SK-N-SH treated with all-trans-retinoic acid at 6 μM for 48 hours (cell line): ENCODE data around the gene SLC13A2.

Experiments used
- ATAC-seq: fragments of 200-7000 bp; cut with Tn5 transposase; 3 replicates; pipeline ENCODE4 v1.9.1; 2020; ENCODE audit warnings: mild to moderate bottlenecking, moderate library complexity
- ARNTL ChIP-seq: fragments of 450-650 bp; formaldehyde crosslinking; IDR thresholded peaks from 2 replicates; pipeline ENCODE4 v1.5.0; 2020; ENCODE audit warnings: low read depth, mild to moderate bottlenecking, moderate library complexity, borderline replicate concordance
- BACH2 ChIP-seq: fragments of 250-450 bp; sonication (Bioruptor Pico); IDR thresholded peaks from 2 replicates; pipeline ENCODE4 v1.9.0; 2021; ENCODE audit warnings: mild to moderate bottlenecking, borderline replicate concordance
- CREB5 ChIP-seq: fragments of 250-450 bp; sonication (Bioruptor Pico); IDR thresholded peaks from 2 replicates; pipeline ENCODE4 v1.5.1; 2020; ENCODE audit warnings: low read depth, mild to moderate bottlenecking, moderate library complexity
- CSDC2 ChIP-seq: fragments of 250-450 bp; sonication (Bioruptor Pico); IDR thresholded peaks from 2 replicates; pipeline ENCODE4 v1.5.0; 2020; ENCODE audit warnings: mild to moderate bottlenecking, moderate library complexity
- CSRNP3 ChIP-seq: fragments of 250-450 bp; sonication (Bioruptor Pico); IDR thresholded peaks from 2 replicates; pipeline ENCODE4 v1.5.1; 2021; ENCODE audit warnings: mild to moderate bottlenecking, moderate library complexity
- GLIS3 ChIP-seq: fragments of 250-450 bp; sonication (Bioruptor Pico); IDR thresholded peaks from 2 replicates; pipeline ENCODE4 v1.5.0; 2020; ENCODE audit warnings: mild to moderate bottlenecking, moderate library complexity
- ISL1 ChIP-seq: fragments of 250-450 bp; sonication (Bioruptor Pico); IDR thresholded peaks from 2 replicates; pipeline ENCODE4 v2.1.2; 2022; ENCODE audit warnings: mild to moderate bottlenecking, moderate library complexity
- OSR1 ChIP-seq: fragments of 250-450 bp; sonication (Bioruptor Pico); IDR thresholded peaks from 2 replicates; pipeline ENCODE4 v1.8.0; 2022; ENCODE audit warnings: moderate library complexity, mild to moderate bottlenecking, inconsistent platforms
- PATZ1 ChIP-seq: fragments of 250-450 bp; sonication (Bioruptor Pico); IDR thresholded peaks from 2 replicates; pipeline ENCODE4 v1.8.0; 2020; ENCODE audit warnings: mild to moderate bottlenecking, moderate library complexity, borderline replicate concordance
- POU6F1 ChIP-seq: fragments of 250-450 bp; sonication (Bioruptor Pico); IDR thresholded peaks from 2 replicates; pipeline ENCODE4 v1.8.0; 2021; ENCODE audit warnings: low read depth, mild to moderate bottlenecking, moderate library complexity, borderline replicate concordance
- RARB ChIP-seq: fragments of 250-450 bp; sonication (Bioruptor Pico); IDR thresholded peaks from 2 replicates; pipeline ENCODE4 v1.8.0; 2021; ENCODE audit warnings: mild to moderate bottlenecking, moderate library complexity
- SNAI2 ChIP-seq: fragments of 250-450 bp; sonication (Bioruptor Pico); IDR thresholded peaks from 2 replicates; pipeline ENCODE4 v1.5.0; 2020; ENCODE audit warnings: mild to moderate bottlenecking, moderate library complexity
- TCF4 ChIP-seq: fragments of 250-450 bp; sonication (Bioruptor Pico); IDR thresholded peaks from 2 replicates; pipeline ENCODE4 v1.8.0; 2021; ENCODE audit warnings: mild to moderate bottlenecking, moderate library complexity, borderline replicate concordance
- TSHZ2 ChIP-seq: fragments of 250-450 bp; sonication (Bioruptor Pico); IDR thresholded peaks from 2 replicates; pipeline ENCODE4 v1.5.0; 2020; ENCODE audit warnings: mild to moderate bottlenecking, moderate library complexity
- ZC3H10 ChIP-seq: fragments of 250-450 bp; sonication (Bioruptor Pico); IDR thresholded peaks from 2 replicates; pipeline ENCODE4 v1.5.1; 2021; ENCODE audit warnings: mild to moderate bottlenecking, moderate library complexity
- ZFP3 ChIP-seq: fragments of 250-450 bp; sonication (Bioruptor Pico); IDR thresholded peaks from 2 replicates; pipeline ENCODE4 v1.5.0; 2020; ENCODE audit warnings: mild to moderate bottlenecking, moderate library complexity
- ZFP30 ChIP-seq: fragments of 450-650 bp; formaldehyde crosslinking; IDR thresholded peaks from 2 replicates; pipeline ENCODE4 v1.5.0; 2022; ENCODE audit warnings: mild to moderate bottlenecking, moderate library complexity
- ZNF70 ChIP-seq: fragments of 450-650 bp; formaldehyde crosslinking; IDR thresholded peaks from 2 replicates; pipeline ENCODE4 v1.5.0; 2020; ENCODE audit warnings: mild to moderate bottlenecking, moderate library complexity
- ZNF8 ChIP-seq: fragments of 450-650 bp; formaldehyde crosslinking; IDR thresholded peaks from 2 replicates; pipeline ENCODE4 v1.5.0; 2020; ENCODE audit warnings: mild to moderate bottlenecking, moderate library complexity

Gene SLC13A2

GRCh38 chr17:28506763-28507487, 33.5 kb downstream of the SLC13A2 start:
- no peak for ATAC-seq
- TF ChIP-seq ISL1 (no peak), CSDC2 (CRISPR knock-in tag) (no peak), ZNF70 (no peak), CSRNP3 (CRISPR knock-in tag) (no peak), ARNTL (no peak), ZFP3 (CRISPR knock-in tag) (no peak), OSR1 (no peak), BACH2 (CRISPR knock-in tag) (no peak), POU6F1 (CRISPR knock-in tag) (no peak), TSHZ2 (no peak), SNAI2 (CRISPR knock-in tag) (no peak), ZC3H10 (CRISPR knock-in tag) (no peak), PATZ1 (CRISPR knock-in tag) (no peak), TCF4 (CRISPR knock-in tag) (no peak)

GRCh38 chr17:28507567-28508203, 34.2 kb downstream of the SLC13A2 start:
- no peak for TF ChIP-seq CSRNP3 (CRISPR knock-in tag)
- no peak for TF ChIP-seq ZFP30
- TF ChIP-seq GLIS3 (CRISPR knock-in tag), result no peak
- TF ChIP-seq TCF4 (CRISPR knock-in tag), result no peak
- no peak for TF ChIP-seq SNAI2 (CRISPR knock-in tag)
- no peak for TF ChIP-seq ZFP3 (CRISPR knock-in tag)
- TF ChIP-seq ISL1, result no peak
- TF ChIP-seq CREB5 (CRISPR knock-in tag), result no peak
- no peak for TF ChIP-seq ZNF8 (CRISPR knock-in tag)
- TF ChIP-seq RARB, result no peak
- no peak for TF ChIP-seq BACH2 (CRISPR knock-in tag)
- TF ChIP-seq TSHZ2, result no peak
- no peak for TF ChIP-seq ZC3H10 (CRISPR knock-in tag)
- no peak for TF ChIP-seq CSDC2 (CRISPR knock-in tag)
- TF ChIP-seq ARNTL, result no peak
- no peak for ATAC-seq
